HK-2 (cell line): ENCODE measurements around the gene DIP2C.
A peak's percentile ranks its signal among the peaks of the same experiment; 100 is the strongest.
"Not testable (repeated sequence)": the region's sequence is repeated elsewhere in the genome, so short reads cannot be mapped to it uniquely, and the experiment has no call there.

Experiments
- DNase-seq: peaks from one replicate; pipeline ENCODE4 v3.0.0-alpha.2; 2018; ENCODE audit not compliant: unreplicated experiment

The DIP2C gene

GRCh38 chr10:480928-481552, 208.4 kb downstream of the DIP2C start:
- DNase-seq = no peak

GRCh38 chr10:480498-480927, 209.0 kb downstream of the DIP2C start:
- DNase-seq = no peak

- not testable (repeated sequence) for DNase-seq
These were observed 209.6 kb downstream of the DIP2C start for GRCh38 chr10:479706-480497.

- DNase-seq = no peak
These were observed 210.8 kb downstream of the DIP2C start for GRCh38 chr10:478471-479245.

- no peak for DNase-seq
These were observed 211.8 kb downstream of the DIP2C start for GRCh38 chr10:477620-478019.

- DNase-seq = no peak
These were observed 213.1 kb downstream of the DIP2C start for GRCh38 chr10:476455-476780.

GRCh38 chr10:475709-476454, 213.6 kb downstream of the DIP2C start:
- no peak for DNase-seq

GRCh38 chr10:474946-475345, 214.5 kb downstream of the DIP2C start:
- DNase-seq = no peak

GRCh38 chr10:474406-474805, 215.1 kb downstream of the DIP2C start:
- no peak for DNase-seq

GRCh38 chr10:472241-472910, 217.1 kb downstream of the DIP2C start:
- DNase-seq = no peak

- no peak for DNase-seq
These were observed 219.0 kb downstream of the DIP2C start for GRCh38 chr10:470339-471003.

GRCh38 chr10:469947-470338, 219.5 kb downstream of the DIP2C start:
- DNase-seq = no peak

GRCh38 chr10:459743-460142, 229.7 kb downstream of the DIP2C start:
- DNase-seq = no peak

- DNase-seq = peak; percentile 71
These were observed 231.0 kb downstream of the DIP2C start for GRCh38 chr10:458421-458851.

- DNase-seq = no peak
These were observed 233.0 kb downstream of the DIP2C start for GRCh38 chr10:456486-456885.

GRCh38 chr10:454860-455259, 234.6 kb downstream of the DIP2C start:
- peak; percentile 59 for DNase-seq

- DNase-seq = no peak
These were observed 235.8 kb downstream of the DIP2C start for GRCh38 chr10:453647-454046.

- DNase-seq = no peak
These were observed 236.7 kb downstream of the DIP2C start for GRCh38 chr10:452512-453426.

- no peak for DNase-seq
These were observed 237.6 kb downstream of the DIP2C start for GRCh38 chr10:451856-452255.

GRCh38 chr10:451021-451471, 238.4 kb downstream of the DIP2C start:
- DNase-seq = no peak
